GM18502 (cell line): Measurements from ENCODE around the gene MOGAT2.
A peak's percentile ranks its signal among the peaks of the same experiment; 100 is the strongest.
"Not testable (repeated sequence)": the region's sequence is repeated elsewhere in the genome, so short reads cannot be mapped to it uniquely, and the experiment has no call there.

ENCODE experiments used
- ATAC-seq: cut with Tn5 transposase; IDR thresholded peaks from one replicate; pipeline ENCODE4 v1.9.1; 2021; ENCODE audit warnings: mild to moderate bottlenecking; ENCODE audit not compliant: unreplicated experiment, poor library complexity

Gene MOGAT2

DNA sequence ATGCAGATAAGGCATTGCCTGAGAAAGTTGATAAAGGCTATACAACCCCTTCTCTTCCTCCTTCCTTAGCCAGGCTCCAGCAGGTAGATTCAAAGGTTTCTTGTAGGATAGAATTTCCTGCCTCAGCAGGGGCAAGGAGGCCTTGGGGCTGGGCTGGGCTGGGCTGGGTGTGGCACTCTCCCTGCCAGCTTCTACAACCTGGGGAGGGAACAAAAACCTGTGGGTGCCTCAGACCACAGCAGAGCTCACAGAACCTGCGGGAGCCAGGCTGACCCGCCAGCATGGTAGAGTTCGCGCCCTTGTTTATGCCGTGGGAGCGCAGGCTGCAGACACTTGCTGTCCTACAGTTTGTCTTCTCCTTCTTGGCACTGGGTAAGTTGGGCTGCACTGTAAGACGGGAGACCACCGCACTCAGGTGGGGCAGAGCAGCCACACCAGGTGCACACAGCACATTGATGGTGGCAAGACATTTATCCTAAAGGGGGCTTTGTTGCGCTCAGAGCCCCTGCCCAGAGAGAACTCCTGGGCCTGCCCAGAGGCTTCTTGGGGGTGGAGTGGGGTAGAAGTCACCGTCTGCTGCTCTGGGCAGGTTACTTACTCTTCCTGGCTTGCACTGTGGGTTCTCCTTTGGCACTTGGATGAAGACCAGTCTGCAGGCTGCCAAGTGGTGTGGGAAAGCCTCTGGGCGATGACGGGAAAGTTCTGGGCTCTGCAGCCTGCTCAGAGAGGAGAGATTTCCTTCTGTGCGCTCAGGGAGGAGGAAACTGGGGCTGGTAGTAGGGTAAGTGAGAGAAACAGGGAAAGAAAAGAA, at the start of gene MOGAT2:
Gene MOGAT2, plus strand, starts transcription at position 231 of the 811 bp plus-strand sequence. Its CDS starts 51 bp downstream, at position 282.
- no peak for ATAC-seq

DNA sequence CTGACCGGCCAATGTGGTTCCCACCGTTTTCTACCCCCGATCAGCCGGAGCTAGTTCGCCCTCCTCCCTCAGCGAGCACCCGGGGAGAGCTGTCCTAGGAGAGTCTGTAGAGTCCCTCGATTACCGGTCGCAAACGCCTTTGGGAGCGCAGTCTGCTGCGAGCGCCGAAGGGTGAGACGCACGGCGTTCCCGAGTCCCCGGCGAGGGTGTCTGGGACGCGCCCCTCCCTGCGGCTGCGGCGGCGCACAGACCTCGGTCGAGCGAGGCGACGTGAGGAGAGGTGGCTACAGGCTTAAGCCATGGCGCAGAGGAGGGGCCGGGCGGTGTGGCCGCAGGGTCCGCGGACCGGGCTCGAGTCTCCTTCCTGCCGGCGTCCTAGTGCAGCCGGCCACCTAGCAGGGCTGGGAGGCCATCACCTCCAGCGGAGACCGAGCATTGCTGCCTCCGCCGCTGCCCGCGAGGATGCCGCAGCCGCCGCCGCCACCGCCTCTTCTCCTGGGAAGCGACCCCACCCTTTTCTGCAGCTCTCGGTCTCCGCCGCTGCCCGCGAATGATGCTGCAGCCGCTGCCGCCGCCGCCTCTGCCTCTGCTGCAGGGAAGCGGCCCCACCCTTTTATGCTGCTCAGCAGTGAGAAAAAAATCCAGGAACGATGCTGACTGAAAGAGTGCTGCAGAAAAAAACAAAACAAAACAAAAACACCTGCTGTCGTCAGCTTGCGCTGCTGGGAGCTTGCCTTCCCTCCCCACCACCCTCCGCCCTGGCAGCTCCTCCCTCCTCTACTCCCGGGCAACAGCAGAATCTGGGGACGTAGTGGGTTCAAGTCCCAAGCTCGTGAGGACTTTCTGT, 49.0 kb upstream of the MOGAT2 start, which contains the start of gene MAP6:
Gene MAP6, minus strand, starts transcription at position 588 of the 847 bp plus-strand sequence. CDS start 669 bp downstream, outside the sequence.
- ATAC-seq, result no peak

DNA sequence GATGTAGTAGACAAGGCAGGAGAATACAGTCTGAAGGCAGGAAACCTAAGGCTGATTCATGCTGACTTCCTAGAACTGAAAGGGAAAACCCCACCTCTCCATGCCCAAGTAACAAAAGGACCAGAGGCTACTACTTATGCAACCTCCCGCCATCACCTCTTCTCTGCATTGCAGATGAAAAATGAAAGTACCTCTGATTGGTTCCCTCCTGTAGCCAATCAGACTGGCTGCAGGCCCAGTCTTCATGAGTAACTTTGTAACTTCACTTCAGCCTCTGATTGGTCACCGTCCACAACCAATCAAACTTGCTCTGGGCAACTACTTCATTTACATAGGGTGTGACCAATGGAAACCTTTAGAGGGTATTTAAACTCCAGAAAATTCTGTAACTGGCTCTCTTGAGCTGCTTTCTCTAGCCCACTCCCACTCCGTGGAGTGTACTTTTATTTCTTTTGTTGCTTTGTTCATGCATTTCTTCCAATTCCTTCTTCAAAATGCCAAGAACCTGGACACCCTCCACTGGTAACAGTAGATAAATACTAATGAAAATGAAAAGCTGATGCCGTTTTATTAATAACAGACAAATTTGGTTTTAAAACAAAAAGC, 43.6 kb upstream of the MOGAT2 start:
- no peak for ATAC-seq

DNA sequence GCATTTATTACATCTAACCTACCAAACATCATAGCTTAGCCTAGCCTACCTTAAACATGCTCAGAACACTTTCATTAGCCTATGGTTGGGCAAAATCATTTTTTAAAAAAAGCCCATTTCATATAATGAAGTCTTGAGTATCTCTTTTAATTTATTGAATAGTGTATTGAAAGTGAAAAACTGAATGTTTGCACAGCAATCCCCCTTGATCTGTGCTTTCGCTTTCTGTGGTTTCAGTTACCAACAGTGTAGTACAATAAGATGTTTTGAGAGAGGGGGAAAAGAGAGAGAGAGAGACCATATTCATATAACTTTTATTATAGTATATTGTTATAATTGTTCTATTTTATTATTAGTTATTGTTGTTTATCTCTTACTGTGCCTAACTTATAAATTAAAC, 40.4 kb upstream of the MOGAT2 start:
- ATAC-seq, result no peak

- ATAC-seq, result no peak
Measured at GRCh38 chr11:75677909-75678308, 39.7 kb upstream of the MOGAT2 start.

- ATAC-seq, result no peak
Measured at GRCh38 chr11:75678620-75679259, 38.9 kb upstream of the MOGAT2 start.

- no peak for ATAC-seq
Measured at GRCh38 chr11:75679566-75679965, 38.1 kb upstream of the MOGAT2 start.

DNA sequence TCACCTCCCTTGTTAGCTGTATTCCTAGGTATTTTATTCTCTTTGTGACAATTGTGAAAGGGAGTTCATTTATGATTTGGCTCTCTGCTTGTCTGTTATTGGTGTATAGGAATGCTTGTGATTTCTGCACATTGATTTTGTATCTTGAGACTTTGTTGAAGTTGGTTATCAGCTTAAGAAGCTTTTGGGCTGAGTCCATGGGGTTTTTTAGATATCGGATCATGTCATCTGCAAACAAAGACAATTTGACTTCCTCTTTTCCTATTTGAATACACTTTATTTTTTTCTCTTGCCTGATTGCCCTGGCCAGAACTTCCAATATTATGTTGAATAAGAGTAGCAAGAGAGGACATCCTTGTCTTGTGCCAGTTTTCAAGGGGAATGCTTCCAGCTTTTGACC, 33.8 kb upstream of the MOGAT2 start:
- not testable (repeated sequence) for ATAC-seq

DNA sequence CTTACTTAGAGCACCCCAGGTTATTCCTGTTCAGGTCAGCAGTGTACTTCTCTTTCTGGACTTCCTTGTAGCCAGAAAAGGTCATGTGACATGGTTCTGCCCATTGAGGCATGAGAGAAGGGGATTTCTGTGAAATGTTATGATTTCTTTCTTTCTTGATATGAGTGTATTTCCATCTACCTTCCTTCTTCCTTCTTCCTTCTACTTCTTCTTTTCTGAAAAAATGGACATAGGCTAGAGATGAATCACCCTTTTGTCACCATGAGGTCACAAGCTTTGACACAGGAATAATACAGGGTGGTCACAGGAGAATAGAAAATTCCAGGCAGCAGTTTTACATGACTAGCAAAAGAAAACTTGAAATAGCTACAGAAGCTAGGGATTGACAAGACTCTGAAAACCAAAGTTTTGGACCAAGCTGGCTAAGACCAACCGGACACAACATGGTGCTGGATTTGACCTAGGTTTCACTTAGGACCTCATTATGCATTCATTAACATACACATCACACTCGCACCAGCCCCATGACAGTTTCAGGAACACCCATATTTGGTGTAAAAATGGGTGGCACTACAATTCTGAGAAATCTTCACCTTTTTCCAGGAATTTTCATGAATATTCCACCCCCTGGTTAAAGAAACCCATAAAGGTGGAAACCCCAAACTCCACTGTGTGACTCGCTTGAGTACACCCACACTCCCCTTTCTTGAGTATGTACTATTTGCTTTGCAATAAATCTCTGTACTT, 27.6 kb upstream of the MOGAT2 start:
- ATAC-seq, result peak; percentile 80

DNA sequence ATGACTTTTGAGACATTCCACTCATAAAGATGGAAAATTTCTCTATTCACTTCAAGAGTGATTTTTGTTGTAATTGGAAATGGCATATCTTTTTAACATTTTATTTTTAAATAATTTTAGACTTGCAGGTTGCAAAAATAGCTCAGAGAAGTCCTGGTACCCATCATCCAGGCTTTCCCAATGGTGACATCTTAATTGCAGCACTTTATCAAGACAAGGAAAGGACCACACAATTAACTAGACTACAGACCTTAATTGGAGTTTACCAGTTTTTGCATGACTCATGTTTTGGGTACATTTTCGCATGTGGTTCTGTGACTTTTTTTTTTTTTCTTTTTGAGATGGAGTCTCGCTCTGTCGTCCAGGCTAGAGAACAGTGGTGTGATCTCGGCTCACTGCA, 25.8 kb upstream of the MOGAT2 start:
- ATAC-seq, result no peak

GRCh38 chr11:75697906-75698581, 19.6 kb upstream of the MOGAT2 start:
- ATAC-seq, result no peak

DNA sequence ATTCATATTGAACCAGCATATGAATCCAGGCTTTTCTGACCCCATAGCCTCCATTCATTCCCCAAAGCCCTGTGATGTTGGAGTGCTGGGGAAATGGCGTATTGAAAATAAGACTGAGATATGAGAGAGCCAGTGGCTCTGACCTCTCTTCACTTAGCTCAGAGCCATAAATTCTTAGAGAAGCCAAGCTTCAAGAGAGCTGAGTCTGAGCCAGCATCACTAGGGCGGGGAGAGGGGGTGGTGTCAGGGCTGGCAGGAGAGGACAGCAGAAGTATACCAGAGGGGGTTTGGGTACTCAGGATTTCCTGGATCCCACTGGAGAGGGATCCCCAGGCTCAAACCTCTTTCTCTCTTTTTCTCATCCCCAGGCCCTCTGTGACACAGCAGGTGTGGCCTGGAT, 16.7 kb upstream of the MOGAT2 start:
- no peak for ATAC-seq

DNA sequence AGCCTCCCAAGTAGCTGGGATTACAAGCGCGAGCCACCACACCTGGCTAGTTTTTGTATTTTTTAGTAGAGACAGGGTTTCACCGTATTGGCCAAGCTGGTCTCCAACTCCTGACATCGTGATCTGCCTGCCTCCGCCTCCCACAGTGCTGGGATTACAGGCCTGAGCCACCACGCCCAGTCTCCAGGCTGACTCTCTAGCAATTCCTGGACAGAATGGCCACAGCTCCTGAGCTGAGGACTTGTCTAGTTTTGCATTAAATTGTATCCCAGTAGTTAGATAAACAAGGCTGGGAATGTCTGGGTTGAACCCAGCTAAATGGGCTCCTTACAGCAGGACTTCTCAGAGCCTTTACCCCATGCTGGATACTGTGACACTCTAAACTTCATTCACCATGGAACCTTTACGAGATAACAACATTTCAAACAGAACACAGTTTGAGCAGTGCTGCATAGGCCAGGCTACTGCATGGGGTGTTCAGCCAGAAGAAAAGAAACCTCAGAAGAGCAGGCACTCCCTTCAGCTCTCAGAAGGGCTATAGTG, 13.9 kb upstream of the MOGAT2 start:
- no peak for ATAC-seq

DNA sequence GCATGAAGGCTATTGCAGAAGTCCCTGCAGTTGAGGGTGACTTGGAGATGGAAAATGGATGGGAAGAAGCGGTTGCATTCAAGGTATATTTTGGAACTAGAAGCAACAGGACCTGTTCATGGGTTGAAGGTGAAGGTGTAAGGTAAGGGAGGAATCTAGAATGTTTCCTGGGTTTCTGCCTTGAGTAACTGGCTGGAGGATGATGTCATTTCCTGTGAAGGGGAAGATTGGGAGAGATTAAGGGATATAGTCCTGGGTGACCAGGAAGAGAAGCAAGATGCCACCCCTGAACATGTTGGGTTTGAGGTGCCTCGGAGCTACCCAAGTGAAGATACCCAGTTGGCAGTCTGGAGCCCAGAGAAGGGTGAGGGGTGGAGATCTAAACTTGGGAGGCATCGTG, 12.1 kb upstream of the MOGAT2 start:
- ATAC-seq, result no peak

- no peak for ATAC-seq
Measured at GRCh38 chr11:75706260-75706729, 11.3 kb upstream of the MOGAT2 start.

GRCh38 chr11:75714211-75714610, 3.4 kb upstream of the MOGAT2 start:
- ATAC-seq, result no peak

GRCh38 chr11:75715688-75716087, 1.9 kb upstream of the MOGAT2 start:
- no peak for ATAC-seq

GRCh38 chr11:75716659-75717058, 979 bp upstream of the MOGAT2 start:
- ATAC-seq, result no peak
